AG09319 (cell line): ENCODE results near the gene DIAPH1.

ENCODE experiments used
- DNase-seq: peaks from one replicate; pipeline ENCODE4 v3.0.0-alpha.2; 2010; ENCODE audit warnings: low read depth; ENCODE audit errors: extremely low read depth
- TF ChIP-seq, protein P1 (sequence below): IDR thresholded peaks from 2 replicates; pipeline ENCODE4 v1.5.1; 2011; ENCODE audit warnings: low read depth, mild to moderate bottlenecking, inconsistent platforms, low read length, moderate library complexity

DIAPH1 gene

DNA sequence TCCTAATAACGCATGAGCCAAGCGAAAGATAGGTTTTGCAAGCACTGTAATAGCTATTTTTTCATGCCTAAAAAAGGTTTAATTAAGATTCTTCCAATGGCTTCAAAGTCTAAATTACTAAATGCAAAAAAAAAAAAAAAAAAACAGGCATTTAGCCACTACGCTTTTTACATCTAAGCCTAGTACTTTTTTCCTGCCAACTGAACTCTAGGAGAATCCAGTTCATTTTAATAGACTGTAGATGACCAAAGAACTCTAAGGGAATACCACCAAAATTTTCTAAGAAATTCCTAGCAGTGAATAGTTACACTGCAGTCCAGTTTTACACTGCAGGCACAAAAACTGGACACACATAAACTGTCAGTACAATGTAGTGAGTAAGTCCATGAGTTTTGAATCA is 9.8 kb downstream of the DIAPH1 start:
- TF ChIP-seq, protein P1, sequence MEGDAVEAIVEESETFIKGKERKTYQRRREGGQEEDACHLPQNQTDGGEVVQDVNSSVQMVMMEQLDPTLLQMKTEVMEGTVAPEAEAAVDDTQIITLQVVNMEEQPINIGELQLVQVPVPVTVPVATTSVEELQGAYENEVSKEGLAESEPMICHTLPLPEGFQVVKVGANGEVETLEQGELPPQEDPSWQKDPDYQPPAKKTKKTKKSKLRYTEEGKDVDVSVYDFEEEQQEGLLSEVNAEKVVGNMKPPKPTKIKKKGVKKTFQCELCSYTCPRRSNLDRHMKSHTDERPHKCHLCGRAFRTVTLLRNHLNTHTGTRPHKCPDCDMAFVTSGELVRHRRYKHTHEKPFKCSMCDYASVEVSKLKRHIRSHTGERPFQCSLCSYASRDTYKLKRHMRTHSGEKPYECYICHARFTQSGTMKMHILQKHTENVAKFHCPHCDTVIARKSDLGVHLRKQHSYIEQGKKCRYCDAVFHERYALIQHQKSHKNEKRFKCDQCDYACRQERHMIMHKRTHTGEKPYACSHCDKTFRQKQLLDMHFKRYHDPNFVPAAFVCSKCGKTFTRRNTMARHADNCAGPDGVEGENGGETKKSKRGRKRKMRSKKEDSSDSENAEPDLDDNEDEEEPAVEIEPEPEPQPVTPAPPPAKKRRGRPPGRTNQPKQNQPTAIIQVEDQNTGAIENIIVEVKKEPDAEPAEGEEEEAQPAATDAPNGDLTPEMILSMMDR: no peak
- DNase-seq: no peak

GRCh38 chr5:141608557-141608956 is 10.2 kb downstream of the DIAPH1 start:
- no peak for DNase-seq
- TF ChIP-seq, protein P1: no peak

DNA sequence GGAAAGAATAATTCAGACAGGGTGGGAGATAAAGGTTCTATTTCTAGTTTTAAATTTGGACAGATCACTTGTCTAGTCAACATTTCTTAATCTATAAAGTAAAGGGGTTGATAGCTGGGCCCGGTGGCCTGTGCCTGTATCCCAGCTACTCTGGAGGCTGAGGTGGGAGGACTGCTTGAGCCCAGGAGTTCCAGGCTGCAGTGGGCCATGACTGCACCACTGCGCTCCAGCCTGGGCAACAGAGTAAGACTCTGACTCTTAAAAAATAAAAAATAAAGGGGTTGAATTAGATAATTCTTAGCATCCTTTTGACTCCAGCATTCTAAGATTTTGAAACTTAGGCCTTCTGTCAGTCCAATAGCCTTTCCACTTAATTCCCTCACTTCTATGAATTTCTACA is 10.8 kb downstream of the DIAPH1 start:
- DNase-seq: no peak
- TF ChIP-seq, protein P1: no peak

DNA sequence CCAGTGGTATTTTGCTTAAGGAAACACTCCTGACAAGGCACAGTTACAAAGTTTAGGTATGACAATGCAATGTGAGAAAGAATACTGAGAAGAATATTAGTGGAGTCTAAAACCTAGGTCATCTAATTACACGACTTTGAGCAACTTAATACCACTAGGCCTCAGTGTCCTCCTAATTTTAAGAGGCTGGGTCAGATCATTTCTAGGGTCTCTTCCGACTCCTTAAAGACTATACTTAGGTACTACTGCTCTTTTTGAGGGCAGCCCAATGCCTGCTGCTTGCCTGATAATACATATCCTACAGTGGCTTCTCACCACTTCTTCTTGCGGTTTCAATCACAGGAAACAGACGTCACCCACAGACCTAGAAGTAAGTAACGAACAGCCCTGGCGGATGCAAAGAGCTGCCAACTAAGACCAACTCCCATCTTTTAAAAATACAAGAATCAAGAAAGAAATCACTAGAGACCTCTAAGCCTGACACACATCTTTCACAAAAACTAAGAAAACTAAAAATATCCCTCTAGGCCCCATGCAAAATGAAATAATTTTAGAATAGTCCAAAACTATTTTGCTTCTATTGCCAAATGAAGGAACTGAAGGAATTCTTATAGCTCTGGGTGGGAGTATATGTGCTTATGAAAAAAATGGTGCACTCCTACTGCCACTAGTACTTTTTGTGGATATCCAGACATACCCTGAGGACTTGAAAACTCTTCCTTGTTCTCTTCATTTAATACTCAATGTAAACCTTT is 13.1 kb downstream of the DIAPH1 start:
- TF ChIP-seq, protein P1: no peak
- no peak for DNase-seq

GRCh38 chr5:141603923-141604717 is 14.7 kb downstream of the DIAPH1 start:
- TF ChIP-seq, protein P1: no peak
- DNase-seq: peak; percentile 70

DNA sequence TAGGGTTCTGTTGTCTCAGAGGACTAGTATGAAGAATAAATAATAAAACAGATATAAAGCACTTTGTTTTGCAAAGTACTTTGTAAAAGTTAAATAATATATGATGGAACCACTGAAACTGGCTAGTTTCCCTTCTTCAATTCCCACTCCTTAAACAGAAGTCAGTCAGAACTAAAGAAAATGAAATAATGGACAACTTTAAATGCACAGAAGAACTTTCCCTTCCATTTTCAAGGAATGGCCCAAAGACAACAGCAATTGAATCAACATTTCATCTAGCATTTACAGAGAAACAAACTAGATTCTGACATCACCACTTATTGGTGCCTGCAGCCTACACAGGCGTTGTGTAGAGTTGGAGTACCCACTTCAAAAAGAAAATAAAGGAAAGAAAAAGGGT is 16.2 kb downstream of the DIAPH1 start:
- TF ChIP-seq, protein P1: no peak
- DNase-seq: no peak
